Measurements from ENCODE around the gene ARHGAP26.
A peak's percentile ranks its signal among the peaks of the same experiment; 100 is the strongest.

ARHGAP26 gene

GRCh38 chr5:143214458-143214857 lies 444.3 kb downstream of the ARHGAP26 start:
- in situ Hi-C loops (cut with MboI; ENCODE audit: low pct_unique_long_range_greater_than_20kb, low sequenced_read_pairs, unreplicated experiment) = loop anchor here (25.0 kb wide), 1 partner anchor 202 kb away; no protein-coding TSS in a partner anchor

GRCh38 chr5:143214890-143215289 lies 444.7 kb downstream of the ARHGAP26 start:
- TF ChIP-seq CTCF (IDR thresholded peaks at IDR 0.05; ENCODE audit: extremely low read depth, insufficient read depth, missing control alignments) = no peak
- in situ Hi-C loops (cut with MboI; ENCODE audit: low pct_unique_long_range_greater_than_20kb, low sequenced_read_pairs, unreplicated experiment) = loop anchor here (25.0 kb wide), 1 partner anchor 203 kb away; no protein-coding TSS in a partner anchor

More at GRCh38 chr5:143214458-143214857, 444.3 kb downstream of the ARHGAP26 start:
- TF ChIP-seq CTCF (IDR thresholded peaks at IDR 0.05; ENCODE audit: extremely low read depth, insufficient read depth, missing control alignments) = no peak
- no peak for DNase-seq (ENCODE audit: low spot score)

GRCh38 chr5:143215690-143216089 lies 445.5 kb downstream of the ARHGAP26 start:
- TF ChIP-seq CTCF (IDR thresholded peaks at IDR 0.05; ENCODE audit: extremely low read depth, insufficient read depth, missing control alignments) = no peak
- in situ Hi-C loops (cut with MboI; ENCODE audit: low pct_unique_long_range_greater_than_20kb, low sequenced_read_pairs, unreplicated experiment) = loop anchor here (25.0 kb wide), 1 partner anchor 203 kb away; no protein-coding TSS in a partner anchor
- DNase-seq (ENCODE audit: low spot score) = no peak

More at GRCh38 chr5:143214890-143215289, 444.7 kb downstream of the ARHGAP26 start:
- DNase-seq (ENCODE audit: low spot score) = no peak

GRCh38 chr5:143216211-143216610 lies 446.0 kb downstream of the ARHGAP26 start:
- TF ChIP-seq CTCF (IDR thresholded peaks at IDR 0.05; ENCODE audit: extremely low read depth, insufficient read depth, missing control alignments) = no peak
- in situ Hi-C loops (cut with MboI; ENCODE audit: low pct_unique_long_range_greater_than_20kb, low sequenced_read_pairs, unreplicated experiment) = loop anchor here (25.0 kb wide), 1 partner anchor 204 kb away; no protein-coding TSS in a partner anchor
- DNase-seq (ENCODE audit: low spot score) = no peak

- peak; percentile 15 for TF ChIP-seq CTCF (IDR thresholded peaks at IDR 0.05; ENCODE audit: extremely low read depth, insufficient read depth, missing control alignments)
- in situ Hi-C loops (cut with MboI; ENCODE audit: low pct_unique_long_range_greater_than_20kb, low sequenced_read_pairs, unreplicated experiment) = loop anchor here (25.0 kb wide), 1 partner anchor 205 kb away; no protein-coding TSS in a partner anchor
- no peak for DNase-seq (ENCODE audit: low spot score)
Observed at GRCh38 chr5:143217065-143217803, 447.1 kb downstream of the ARHGAP26 start.

- in situ Hi-C loops (cut with MboI; ENCODE audit: low pct_unique_long_range_greater_than_20kb, low sequenced_read_pairs, unreplicated experiment) = loop anchor here (25.0 kb wide), 1 partner anchor 205 kb away; no protein-coding TSS in a partner anchor
- DNase-seq (ENCODE audit: low spot score) = no peak
- no peak for TF ChIP-seq CTCF (IDR thresholded peaks at IDR 0.05; ENCODE audit: extremely low read depth, insufficient read depth, missing control alignments)
Observed at GRCh38 chr5:143217804-143218160, 447.6 kb downstream of the ARHGAP26 start.
